ENCODE results near the gene FGD1. TPM values are rescaled to one million over a fixed set of nuclear protein-coding genes. Genes with fewer than 3 reads are reported as not detected.

Gene FGD1
- total RNA-seq, 1 donor from 2014 or later: 8.8 TPM

GRCh38 chrX:54479136-54480111, 16.6 kb downstream of the FGD1 start:
- Histone ChIP-seq H3K79me2 (ENCODE audit: low read depth) (peaks cover 39% of the 10 kb centered on the region), H3K36me3 (no peaks in the 10 kb centered on the region), H3K27ac (no peak overlapping the region), H3K4me2 (peak overlapping the region; percentile 20), H3K4me3 (no peak overlapping the region), H3K9me3 (ENCODE audit: low read depth) (no peaks in the 10 kb centered on the region), H2AFZ (replicated peaks) (no peak overlapping the region), H3K4me1 (peaks cover 8% of the 10 kb centered on the region), H3F3A (ENCODE audit: low read depth) (no peaks in the 10 kb centered on the region), H4K20me1 (ENCODE audit: low read depth) (peaks cover 37% of the 10 kb centered on the region), H3K27me3 (no peaks in the 10 kb centered on the region), H3K9ac (no peak overlapping the region)
- Mint-ChIP-seq H3K4me1 (peaks cover 38% of the 10 kb centered on the region), H3K27me3 (ENCODE audit: insufficient read depth, low read depth) (peaks cover 10% of the 10 kb centered on the region), H3K9me3 (peaks cover 15% of the 10 kb centered on the region), H3K27ac (no peak overlapping the region), H3K36me3 (peaks cover 5% of the 10 kb centered on the region), H3K4me3 (peak overlapping the region; percentile 69)
- peak; percentile 50 for DNase-seq (ENCODE audit: low spot score)
- TF ChIP-seq EZH2 (IDR thresholded peaks at IDR 0.05) (no peak), EZH2phosphoT487 (IDR thresholded peaks at IDR 0.05) (no peak)
- TF ChIP-seq, protein P1, sequence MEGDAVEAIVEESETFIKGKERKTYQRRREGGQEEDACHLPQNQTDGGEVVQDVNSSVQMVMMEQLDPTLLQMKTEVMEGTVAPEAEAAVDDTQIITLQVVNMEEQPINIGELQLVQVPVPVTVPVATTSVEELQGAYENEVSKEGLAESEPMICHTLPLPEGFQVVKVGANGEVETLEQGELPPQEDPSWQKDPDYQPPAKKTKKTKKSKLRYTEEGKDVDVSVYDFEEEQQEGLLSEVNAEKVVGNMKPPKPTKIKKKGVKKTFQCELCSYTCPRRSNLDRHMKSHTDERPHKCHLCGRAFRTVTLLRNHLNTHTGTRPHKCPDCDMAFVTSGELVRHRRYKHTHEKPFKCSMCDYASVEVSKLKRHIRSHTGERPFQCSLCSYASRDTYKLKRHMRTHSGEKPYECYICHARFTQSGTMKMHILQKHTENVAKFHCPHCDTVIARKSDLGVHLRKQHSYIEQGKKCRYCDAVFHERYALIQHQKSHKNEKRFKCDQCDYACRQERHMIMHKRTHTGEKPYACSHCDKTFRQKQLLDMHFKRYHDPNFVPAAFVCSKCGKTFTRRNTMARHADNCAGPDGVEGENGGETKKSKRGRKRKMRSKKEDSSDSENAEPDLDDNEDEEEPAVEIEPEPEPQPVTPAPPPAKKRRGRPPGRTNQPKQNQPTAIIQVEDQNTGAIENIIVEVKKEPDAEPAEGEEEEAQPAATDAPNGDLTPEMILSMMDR (IDR thresholded peaks at IDR 0.05): no peak

- H3K4me2 ChIP-seq: no peak overlapping the region
- no peak overlapping the region for H3K4me3 Mint-ChIP-seq
- no peaks in the 10 kb centered on the region for H3F3A ChIP-seq (ENCODE audit: low read depth)
- H3K79me2 ChIP-seq (ENCODE audit: low read depth): peaks cover 31% of the 10 kb centered on the region
- peaks cover 5% of the 10 kb centered on the region for H3K4me1 Mint-ChIP-seq
- H3K4me3 ChIP-seq: no peak overlapping the region
- no peak overlapping the region for H2AFZ ChIP-seq (replicated peaks)
- no peaks in the 10 kb centered on the region for H3K9me3 ChIP-seq (ENCODE audit: low read depth)
- TF ChIP-seq EZH2 (IDR thresholded peaks at IDR 0.05): no peak
- TF ChIP-seq EZH2phosphoT487 (IDR thresholded peaks at IDR 0.05): no peak
- TF ChIP-seq, protein P1 (IDR thresholded peaks at IDR 0.05): no peak
- peaks cover 9% of the 10 kb centered on the region for H4K20me1 ChIP-seq (ENCODE audit: low read depth)
- no peak for DNase-seq (ENCODE audit: low spot score)
- H3K9me3 Mint-ChIP-seq: peaks cover 11% of the 10 kb centered on the region
- peaks cover 2% of the 10 kb centered on the region for H3K4me1 ChIP-seq
- H3K9ac ChIP-seq: no peak overlapping the region
- H3K27ac Mint-ChIP-seq: no peak overlapping the region
- no peak overlapping the region for H3K27ac ChIP-seq
- H3K27me3 Mint-ChIP-seq (ENCODE audit: insufficient read depth, low read depth): no peaks in the 10 kb centered on the region
- peaks cover 5% of the 10 kb centered on the region for H3K36me3 Mint-ChIP-seq
- no peaks in the 10 kb centered on the region for H3K27me3 ChIP-seq
- H3K36me3 ChIP-seq: no peaks in the 10 kb centered on the region
Measured at GRCh38 chrX:54473993-54474859, 21.8 kb downstream of the FGD1 start.

DNA sequence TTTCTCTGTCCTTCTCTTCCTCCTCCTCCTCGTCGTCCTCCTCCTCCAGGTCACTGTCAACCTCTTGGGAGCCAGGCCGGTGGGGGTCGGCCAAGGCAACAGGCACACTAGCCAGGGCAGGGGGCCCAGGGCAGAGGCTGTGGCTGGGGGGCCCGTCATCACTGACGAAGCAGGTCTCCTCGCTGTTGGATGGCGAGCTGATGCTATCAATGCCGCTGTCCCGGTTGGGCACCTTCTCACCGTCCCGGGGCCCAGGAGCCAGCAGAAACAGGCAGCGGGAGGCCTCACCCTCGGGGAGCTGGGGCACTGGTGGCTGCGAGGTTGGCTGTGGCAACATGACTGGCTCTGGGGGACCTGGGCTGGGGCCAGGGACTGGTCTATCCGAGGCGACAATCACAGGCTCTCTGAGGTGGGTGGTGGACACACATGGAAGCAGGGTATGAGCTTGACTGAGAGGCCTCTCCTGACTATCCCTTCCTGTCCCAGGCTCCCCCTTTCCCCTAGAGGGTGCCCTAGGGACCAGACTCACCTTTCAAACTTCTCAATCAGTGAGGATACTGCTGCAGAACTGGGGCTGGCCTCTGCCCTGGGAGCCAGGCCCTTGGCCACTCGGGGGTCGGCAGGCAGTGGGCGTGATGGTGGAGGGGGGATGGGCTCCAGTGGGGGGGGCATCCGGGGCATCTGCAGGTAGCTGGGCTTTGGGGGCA, 25.8 kb downstream of the FGD1 start:
- no peaks in the 10 kb centered on the region for H3F3A ChIP-seq (ENCODE audit: low read depth)
- no peak overlapping the region for H3K27ac ChIP-seq
- H3K27me3 Mint-ChIP-seq (ENCODE audit: insufficient read depth, low read depth): no peaks in the 10 kb centered on the region
- no peaks in the 10 kb centered on the region for H3K27me3 ChIP-seq
- H3K4me2 ChIP-seq: no peak overlapping the region
- peaks cover 3% of the 10 kb centered on the region for H3K79me2 ChIP-seq (ENCODE audit: low read depth)
- H3K4me3 ChIP-seq: no peak overlapping the region
- no peaks in the 10 kb centered on the region for H3K36me3 ChIP-seq
- no peaks in the 10 kb centered on the region for H4K20me1 ChIP-seq (ENCODE audit: low read depth)
- H3K4me1 Mint-ChIP-seq: no peaks in the 10 kb centered on the region
- H3K9ac ChIP-seq: no peak overlapping the region
- H2AFZ ChIP-seq (replicated peaks): no peak overlapping the region
- no peak for DNase-seq (ENCODE audit: low spot score)
- H3K36me3 Mint-ChIP-seq: no peaks in the 10 kb centered on the region
- peaks cover 9% of the 10 kb centered on the region for H3K9me3 Mint-ChIP-seq
- H3K4me1 ChIP-seq: no peaks in the 10 kb centered on the region
- no peak overlapping the region for H3K4me3 Mint-ChIP-seq
- H3K27ac Mint-ChIP-seq: no peak overlapping the region
- TF ChIP-seq EZH2phosphoT487 (IDR thresholded peaks at IDR 0.05) (no peak), EZH2 (IDR thresholded peaks at IDR 0.05) (no peak)
- TF ChIP-seq, protein P1 (IDR thresholded peaks at IDR 0.05): no peak
- no peaks in the 10 kb centered on the region for H3K9me3 ChIP-seq (ENCODE audit: low read depth)

Data from neural progenitor cell (in vitro differentiated cells).